Lower lobe of right lung (tissue), 2 donors: Measurements from ENCODE around the gene EXOC1L. TPM values are rescaled to one million over a fixed set of nuclear protein-coding genes. Genes with fewer than 3 reads are reported as not detected.

Experiments used
- ATAC-seq, 2 donors: fragments of 200-7000 bp; cut with Tn5 transposase; one replicate each; pipeline ENCODE4 v1.9.1; 2020 to 2022; ENCODE audit warnings: mild to moderate bottlenecking in 2 of 2, moderate library complexity in 2 of 2
- DNase-seq: peaks from one replicate; pipeline ENCODE4 v3.0.0-alpha.2; 2020
- H3K27ac ChIP-seq: fragments of 200-600 bp; one replicate; pipeline ENCODE4 v1.8.0; 2022
- H3K27me3 ChIP-seq: fragments of 200-600 bp; one replicate; pipeline ENCODE4 v1.8.0; 2022; ENCODE audit warnings: low read depth
- H3K36me3 ChIP-seq: fragments of 200-600 bp; one replicate; pipeline ENCODE4 v1.8.0; 2022; ENCODE audit warnings: mild to moderate bottlenecking
- H3K4me1 ChIP-seq: fragments of 200-600 bp; one replicate; pipeline ENCODE4 v1.8.0; 2022
- H3K4me3 ChIP-seq: fragments of 200-600 bp; one replicate; pipeline ENCODE4 v1.8.0; 2022; ENCODE audit warnings: mild to moderate bottlenecking
- H3K9me3 ChIP-seq: fragments of 200-600 bp; one replicate; pipeline ENCODE4 v1.8.0; 2022
- intact Hi-C: fragments of 100-400 bp; cut with DNase I; formaldehyde crosslinking; loops from one replicate; pipeline ENCODE4 v1.11.0; 2022
- total RNA-seq: library from RNA; stranded (reverse); fragmentation: NEBNext Ultra II Directional; extraction: Animal tissue kit (Norgen Biotek cat#: 25700); gene quantifications from one replicate; pipeline ENCODE4 v1.2.1, GENCODE V29; 2021
- TF ChIP-seq, protein P1 (sequence below): fragments of 200-600 bp; IDR thresholded peaks from one replicate; pipeline ENCODE4 v1.8.0; 2022; ENCODE audit warnings: antibody characterized with exemption, mild to moderate bottlenecking
- donor health status: DM: no; HTN: yes; CAD: no; lungs with severe emphysema.

EXOC1L gene
- total RNA-seq, 1 donor from 2014 or later = not detected

- Histone ChIP-seq H3K36me3 (no peaks in the 10 kb centered on the region), H3K4me1 (no peaks in the 10 kb centered on the region), H3K27me3 (no peaks in the 10 kb centered on the region), H3K4me3 (no peak overlapping the region), H3K9me3 (no peaks in the 10 kb centered on the region), H3K27ac (no peak overlapping the region)
- ATAC-seq (no peak), DNase-seq (no peak)
- TF ChIP-seq, protein P1, sequence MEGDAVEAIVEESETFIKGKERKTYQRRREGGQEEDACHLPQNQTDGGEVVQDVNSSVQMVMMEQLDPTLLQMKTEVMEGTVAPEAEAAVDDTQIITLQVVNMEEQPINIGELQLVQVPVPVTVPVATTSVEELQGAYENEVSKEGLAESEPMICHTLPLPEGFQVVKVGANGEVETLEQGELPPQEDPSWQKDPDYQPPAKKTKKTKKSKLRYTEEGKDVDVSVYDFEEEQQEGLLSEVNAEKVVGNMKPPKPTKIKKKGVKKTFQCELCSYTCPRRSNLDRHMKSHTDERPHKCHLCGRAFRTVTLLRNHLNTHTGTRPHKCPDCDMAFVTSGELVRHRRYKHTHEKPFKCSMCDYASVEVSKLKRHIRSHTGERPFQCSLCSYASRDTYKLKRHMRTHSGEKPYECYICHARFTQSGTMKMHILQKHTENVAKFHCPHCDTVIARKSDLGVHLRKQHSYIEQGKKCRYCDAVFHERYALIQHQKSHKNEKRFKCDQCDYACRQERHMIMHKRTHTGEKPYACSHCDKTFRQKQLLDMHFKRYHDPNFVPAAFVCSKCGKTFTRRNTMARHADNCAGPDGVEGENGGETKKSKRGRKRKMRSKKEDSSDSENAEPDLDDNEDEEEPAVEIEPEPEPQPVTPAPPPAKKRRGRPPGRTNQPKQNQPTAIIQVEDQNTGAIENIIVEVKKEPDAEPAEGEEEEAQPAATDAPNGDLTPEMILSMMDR = no peak
- intact Hi-C loops = no loop called here
These were observed 7.4 kb downstream of the EXOC1L start for GRCh38 chr4:55826986-55827385.

DNA sequence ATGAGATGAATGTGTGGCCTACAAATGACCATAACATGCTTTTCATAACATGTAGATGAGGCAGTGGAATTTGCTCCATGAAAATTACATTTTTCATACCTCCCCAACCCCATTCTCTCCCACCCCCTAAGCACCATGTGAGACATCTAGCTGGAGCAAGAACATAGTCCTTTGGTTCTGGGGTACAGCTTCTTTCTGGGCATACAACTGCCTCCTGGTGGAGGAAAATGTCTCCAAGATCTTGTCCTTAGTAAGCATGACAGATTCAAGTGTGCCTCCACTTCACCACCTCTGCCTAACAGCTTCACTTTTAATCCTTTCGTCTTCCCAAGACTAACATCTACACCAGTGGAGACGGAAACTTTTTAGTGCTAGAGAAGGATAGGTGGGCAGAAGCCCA is 8.0 kb downstream of the EXOC1L start:
- intact Hi-C loops = no loop called here
- H3K36me3 ChIP-seq = no peaks in the 10 kb centered on the region
- no peaks in the 10 kb centered on the region for H3K27me3 ChIP-seq
- no peak overlapping the region for H3K4me3 ChIP-seq
- TF ChIP-seq, protein P1 = no peak
- no peaks in the 10 kb centered on the region for H3K9me3 ChIP-seq
- no peak for DNase-seq
- H3K4me1 ChIP-seq = no peaks in the 10 kb centered on the region
- no peak for ATAC-seq
- H3K27ac ChIP-seq = no peak overlapping the region

DNA sequence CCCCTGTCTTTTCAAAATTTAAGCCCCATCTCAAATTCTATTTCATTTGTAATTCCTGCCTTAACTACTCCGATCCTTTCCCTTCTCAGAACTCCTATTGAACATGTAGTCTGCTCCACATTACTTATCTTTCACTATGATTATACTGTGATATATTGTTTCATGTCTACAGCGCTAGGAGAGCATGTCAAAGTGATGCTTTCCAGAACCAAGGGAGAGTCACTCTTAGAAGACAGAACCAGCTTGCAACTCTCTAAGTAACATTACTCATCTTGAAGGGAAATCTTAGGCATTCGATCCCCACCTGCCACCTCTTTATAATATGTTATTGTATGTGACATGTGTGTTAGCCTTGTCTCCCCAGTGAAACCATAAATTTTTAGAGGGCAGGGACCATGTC is 10.5 kb downstream of the EXOC1L start:
- Histone ChIP-seq H3K4me3 (no peak overlapping the region), H3K36me3 (no peaks in the 10 kb centered on the region), H3K27me3 (no peaks in the 10 kb centered on the region), H3K9me3 (no peaks in the 10 kb centered on the region), H3K27ac (no peak overlapping the region), H3K4me1 (no peaks in the 10 kb centered on the region)
- TF ChIP-seq, protein P1 = no peak
- ATAC-seq (no peak), DNase-seq (no peak)
- intact Hi-C loops = no loop called here

DNA sequence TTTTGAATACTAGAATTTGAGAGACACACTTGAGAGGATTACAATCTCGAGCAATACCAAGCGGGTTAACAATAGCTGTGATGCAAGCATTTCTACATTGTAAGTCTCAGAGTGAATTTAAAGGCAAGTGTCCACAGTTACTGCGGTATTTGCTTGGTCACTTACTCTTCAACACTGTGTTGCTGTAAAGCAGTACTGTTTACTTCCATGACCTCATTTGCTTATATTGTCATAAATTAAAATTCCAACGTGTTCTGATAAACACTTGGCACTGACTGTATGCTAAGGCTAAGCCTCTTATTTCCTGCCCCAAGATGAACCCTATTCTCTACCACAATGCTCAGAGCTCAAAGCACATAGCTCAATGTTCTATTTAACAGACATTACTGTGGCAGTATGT is 11.1 kb downstream of the EXOC1L start:
- no peak for ATAC-seq
- Histone ChIP-seq H3K4me1 (no peaks in the 10 kb centered on the region), H3K27ac (no peak overlapping the region), H3K27me3 (no peaks in the 10 kb centered on the region), H3K4me3 (no peak overlapping the region), H3K9me3 (no peaks in the 10 kb centered on the region), H3K36me3 (no peaks in the 10 kb centered on the region)
- intact Hi-C loops = no loop called here
- DNase-seq = no peak
- TF ChIP-seq, protein P1 = no peak

DNA sequence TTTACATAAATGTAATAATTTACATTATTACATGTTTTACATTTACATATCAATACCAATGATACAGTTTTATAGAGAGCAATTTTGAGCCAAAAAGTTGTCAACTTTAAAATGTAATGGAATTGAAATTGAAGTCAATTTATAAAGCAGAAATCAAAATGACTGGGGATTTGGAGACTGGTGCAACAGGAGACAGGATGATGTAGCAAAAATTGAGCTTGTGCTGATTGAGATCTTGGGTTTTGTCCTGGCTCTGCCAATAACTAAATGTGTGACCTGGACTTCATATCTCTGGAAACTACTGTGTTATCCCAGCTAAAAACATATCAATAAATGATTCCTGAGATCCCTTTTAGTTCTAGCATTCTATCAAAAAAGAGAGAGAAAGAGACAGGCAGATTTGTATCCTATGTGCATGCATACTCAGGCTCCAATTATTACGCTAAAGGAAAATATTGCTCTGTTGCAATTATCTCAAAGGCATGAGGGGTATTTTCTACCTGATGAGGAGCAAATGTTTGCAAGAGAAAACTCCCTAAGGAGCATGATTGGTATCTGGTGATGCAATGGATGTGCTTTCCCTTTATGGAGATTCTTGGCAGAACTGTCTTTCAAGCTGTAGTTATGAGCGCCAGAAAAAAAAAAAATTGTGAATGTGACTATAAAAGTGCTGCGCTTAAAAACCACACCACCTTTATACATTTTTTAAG is 14.7 kb downstream of the EXOC1L start:
- Histone ChIP-seq H3K36me3 (no peaks in the 10 kb centered on the region), H3K4me1 (no peaks in the 10 kb centered on the region), H3K27ac (no peak overlapping the region), H3K4me3 (no peak overlapping the region), H3K9me3 (no peaks in the 10 kb centered on the region), H3K27me3 (no peaks in the 10 kb centered on the region)
- intact Hi-C loops = no loop called here
- ATAC-seq (no peak), DNase-seq (no peak)
- TF ChIP-seq, protein P1 = no peak
